SU-DHL-6 (cell line): ENCODE results near the gene TMED10.

Experiments
- EZH2phosphoT487 ChIP-seq: fragments of 200-600 bp; sonication (generic), shearing (Covaris generic); conservative IDR thresholded peaks from 2 replicates; pipeline ENCODE4 v1.6.1; 2018; ENCODE audit warnings: mild to moderate bottlenecking, antibody characterized with exemption, low read length, moderate library complexity, mixed read lengths
- TF ChIP-seq, protein P1 (sequence below): fragments of 200-600 bp; sonication (generic); IDR thresholded peaks from one replicate; pipeline ENCODE4 v1.5.1; 2017; ENCODE audit warnings: antibody characterized with exemption, mild to moderate bottlenecking, low read length, moderate library complexity; ENCODE audit not compliant: insufficient read depth, poor library complexity, severe bottlenecking

GRCh38 chr14:75147423-75148071, 28.9 kb downstream of the TMED10 start:
- TF ChIP-seq, protein P1, sequence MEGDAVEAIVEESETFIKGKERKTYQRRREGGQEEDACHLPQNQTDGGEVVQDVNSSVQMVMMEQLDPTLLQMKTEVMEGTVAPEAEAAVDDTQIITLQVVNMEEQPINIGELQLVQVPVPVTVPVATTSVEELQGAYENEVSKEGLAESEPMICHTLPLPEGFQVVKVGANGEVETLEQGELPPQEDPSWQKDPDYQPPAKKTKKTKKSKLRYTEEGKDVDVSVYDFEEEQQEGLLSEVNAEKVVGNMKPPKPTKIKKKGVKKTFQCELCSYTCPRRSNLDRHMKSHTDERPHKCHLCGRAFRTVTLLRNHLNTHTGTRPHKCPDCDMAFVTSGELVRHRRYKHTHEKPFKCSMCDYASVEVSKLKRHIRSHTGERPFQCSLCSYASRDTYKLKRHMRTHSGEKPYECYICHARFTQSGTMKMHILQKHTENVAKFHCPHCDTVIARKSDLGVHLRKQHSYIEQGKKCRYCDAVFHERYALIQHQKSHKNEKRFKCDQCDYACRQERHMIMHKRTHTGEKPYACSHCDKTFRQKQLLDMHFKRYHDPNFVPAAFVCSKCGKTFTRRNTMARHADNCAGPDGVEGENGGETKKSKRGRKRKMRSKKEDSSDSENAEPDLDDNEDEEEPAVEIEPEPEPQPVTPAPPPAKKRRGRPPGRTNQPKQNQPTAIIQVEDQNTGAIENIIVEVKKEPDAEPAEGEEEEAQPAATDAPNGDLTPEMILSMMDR: no peak
- no peak for TF ChIP-seq EZH2phosphoT487
